Measurements from ENCODE around the gene SLC37A3. TPM values are rescaled to one million over a fixed set of nuclear protein-coding genes. Genes with fewer than 3 reads are reported as not detected.
A peak's percentile ranks its signal among the peaks of the same experiment; 100 is the strongest.

Gene SLC37A3
- total and polyA plus RNA-seq, 2 of the 13 experiments (the other 11 are each of a cell fraction or from before 2014, with no cell fraction given), result 21.3 to 27.9 TPM

- peak overlapping the region; percentile 64 for H2AFZ ChIP-seq (ENCODE audit: low read length)
- no peaks in the 10 kb centered on the region for H3K9me3 ChIP-seq (ENCODE audit: low read length)
- H4K20me1 ChIP-seq (ENCODE audit: insufficient read depth, low read length), result no peaks in the 10 kb centered on the region
- H3K79me2 ChIP-seq (ENCODE audit: insufficient read depth, low read length), result no peaks in the 10 kb centered on the region
- in situ Hi-C loops (cut with HindIII; ENCODE audit: extremely low pct_ligation_motif_present, low pct_unique_long_range_greater_than_20kb), result loop anchor here (10.0 to 25.0 kb wide), 2 partner anchors 162 to 239 kb away; no protein-coding TSS in a partner anchor
- H3K27me3 ChIP-seq (ENCODE audit: control insufficient read depth in 1 of 2, insufficient read depth in 2 of 2, low read length in 2 of 2), result no peaks in the 10 kb centered on the region
- H3K4me1 ChIP-seq (ENCODE audit: insufficient read depth, low read length), result peaks cover 27% of the 10 kb centered on the region
- ChIA-PET POLR2A (interaction anchor here (0.7 to 1.9 kb wide), 4 partner anchors 17 to 149 kb away, joined by 3 to 8 read pairs (median 4); partner anchors contain the start of gene KDM7A), CTCF (ENCODE audit: low intra/inter-chr PET ratio, low total read pairs) (interaction anchor here (0.9 to 2.0 kb wide), 4 partner anchors 21 to 247 kb away, joined by 3 to 29 read pairs (median 6); no protein-coding TSS in a partner anchor)
- H3K27ac ChIP-seq (ENCODE audit: extremely low read length, insufficient read depth, low read length), result no peak overlapping the region
- intact Hi-C loops (cut with micrococcal nuclease; ENCODE audit: unreplicated experiment), result loop anchor here (1.0 to 5.0 kb wide), 5 partner anchors 73 to 319 kb away; no protein-coding TSS in a partner anchor
- H3K9ac ChIP-seq (ENCODE audit: insufficient read depth, low read depth, low read length), result peak overlapping the region; percentile 49; the same call in 1 of the 2 replicates
- peak; percentile 63 for DNase-seq (ENCODE audit: low spot score)
- ATAC-seq, result peak; percentile 93
- no peaks in the 10 kb centered on the region for H3K36me3 ChIP-seq (replicated peaks in 1 of 2; ENCODE audit: control insufficient read depth in 1 of 2, insufficient read depth in 2 of 2, low read length in 2 of 2)
- peak overlapping the region; percentile 91 for H3K4me2 ChIP-seq (ENCODE audit: low read depth, low read length)
- peak; percentile 83 for FAIRE-seq
- H3K4me3 ChIP-seq (replicated peaks in 1 of 3; ENCODE audit: insufficient read depth in 1 of 3, low read depth in 2 of 3, low read length in 3 of 3), result peak overlapping the region; percentile 33 to 58 (median 49)
- WGBS (ENCODE audit: low lambda C conversion rate), result 14% methylated on average over 15 of the region's 16 CpGs
- no TSS peak for BruUV-seq (replicated peaks)
- TF ChIP-seq MLX (CRISPR knock-in tag; IDR thresholded peaks at IDR 0.05) (0 out of 2 replicates have a peak, but pooled peaks have one; percentile 53), HINFP (CRISPR knock-in tag; IDR thresholded peaks at IDR 0.05; ENCODE audit: low read depth) (peak; percentile 47; the same call in 1 of the 2 replicates), GATAD2A (CRISPR knock-in tag; IDR thresholded peaks at IDR 0.05) (peak; percentile 53; the same call in 1 of the 2 replicates), SRSF1 (optimal IDR thresholded peaks at IDR 0.05; ENCODE audit: low read depth, low read length) (no peak), ZNF281 (CRISPR knock-in tag; IDR thresholded peaks at IDR 0.05; ENCODE audit: borderline replicate concordance) (no peak), AKAP8 (CRISPR knock-in tag; IDR thresholded peaks at IDR 0.05) (no peak), MIER2 (CRISPR knock-in tag; IDR thresholded peaks at IDR 0.05) (0 out of 2 replicates have a peak, but pooled peaks have one; percentile 39), MAFF (IDR thresholded peaks at IDR 0.05; ENCODE audit: low read depth, low read length) (peak; percentile 48; the same call in 1 of the 2 replicates), HOMEZ (CRISPR knock-in tag; IDR thresholded peaks at IDR 0.05; ENCODE audit: low read depth) (0 out of 2 replicates have a peak, but pooled peaks have one; percentile 35), NFRKB (IDR thresholded peaks at IDR 0.05) (no peak), HBP1 (CRISPR knock-in tag; IDR thresholded peaks at IDR 0.05; ENCODE audit: low read depth) (peak; percentile 62; the same call in 1 of the 2 replicates), CBX5 (CRISPR knock-in tag; IDR thresholded peaks at IDR 0.05; ENCODE audit: borderline replicate concordance) (peak; percentile 63; the same call in 1 of the 2 replicates), ZNF576 (CRISPR knock-in tag; IDR thresholded peaks at IDR 0.05) (peak; percentile 79; the same call in 1 of the 2 replicates)
These were observed 72.0 kb downstream of the SLC37A3 start for GRCh38 chr7:140326116-140326928.

Data from HepG2 (cell line).